GM12874 (cell line): ENCODE measurements around the gene PRDX2.

Source experiments
- CTCF ChIP-seq: IDR thresholded peaks from 2 replicates; pipeline ENCODE4 v1.5.1; 2011; ENCODE audit warnings: low read depth, mild to moderate bottlenecking, control low read depth, low read length, moderate library complexity; ENCODE audit not compliant: insufficient read depth

The PRDX2 gene

GRCh38 chr19:12806242-12807081 lies 4.9 kb upstream of the PRDX2 start, which contains the start of gene RNASEH2A:
RNASEH2A (plus strand) TSS chr19:12806584; CDS start chr19:12806674, 90 bp downstream.
- TF ChIP-seq CTCF: no peak

- no peak for TF ChIP-seq CTCF
These were observed 2.5 kb upstream of the PRDX2 start for GRCh38 chr19:12804051-12804450.

- TF ChIP-seq CTCF: no peak
These were observed 887 bp upstream of the PRDX2 start for GRCh38 chr19:12802267-12803106.

GRCh38 chr19:12800923-12801465 lies 606 bp downstream of the PRDX2 start:
- no peak for TF ChIP-seq CTCF

- TF ChIP-seq CTCF: no peak
These were observed 1.2 kb downstream of the PRDX2 start for GRCh38 chr19:12800466-12800770.

GRCh38 chr19:12799742-12800465 lies 1.7 kb downstream of the PRDX2 start:
- no peak for TF ChIP-seq CTCF
